ENCODE data around the gene HECTD4.

DNA sequence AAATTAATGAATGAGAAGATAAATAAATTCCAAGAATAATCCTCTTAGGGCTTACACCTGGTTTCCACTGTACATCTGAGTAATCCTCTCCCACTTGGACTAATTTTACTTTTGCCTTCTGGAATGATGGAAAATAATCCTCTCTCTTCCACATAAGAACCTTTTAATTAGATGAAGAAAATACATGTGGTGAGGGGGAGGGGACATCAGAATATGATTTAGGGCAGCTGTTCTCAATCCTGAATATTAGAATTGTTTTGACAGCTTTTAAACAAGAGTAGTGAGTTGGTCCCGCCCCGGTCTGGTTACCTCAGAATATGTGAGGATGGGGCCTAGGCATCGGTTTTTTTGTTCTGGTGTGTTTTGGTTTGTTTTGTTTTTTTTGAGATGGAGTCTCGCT, 51.5 kb downstream of the HECTD4 start:
- TF ChIP-seq BHLHE40 (IDR thresholded peaks at IDR 0.05; ENCODE audit: borderline replicate concordance) = no peak
- no peak for TF ChIP-seq LEF1 (IDR thresholded peaks at IDR 0.05; ENCODE audit: borderline replicate concordance)
- TF ChIP-seq SUZ12 (IDR thresholded peaks at IDR 0.05) = no peak

All from HEK293T (cell line).